ENCODE measurements around the gene CAPN5. TPM values are rescaled to one million over a fixed set of nuclear protein-coding genes. Genes with fewer than 3 reads are reported as not detected.
A peak's percentile ranks its signal among the peaks of the same experiment; 100 is the strongest.

Gene CAPN5
- total RNA-seq, 1 donor from 2014 or later, result 5.2 TPM

- Histone ChIP-seq H3K4me3 (ENCODE audit: low read length in 3 of 3) (no peak overlapping the region), H3K27me3 (ENCODE audit: control insufficient read depth in 3 of 3, insufficient read depth in 3 of 3, low read length in 3 of 3) (peaks cover 0 to 6% (median 0%) of the 10 kb centered on the region in 3 donors), H3K27ac (ENCODE audit: low read depth, low read length) (no peak overlapping the region), H3K9me3 (ENCODE audit: control insufficient read depth in 3 of 3, low read length in 3 of 3) (no peaks in the 10 kb centered on the region), H3K4me1 (ENCODE audit: control insufficient read depth in 3 of 3, insufficient read depth in 3 of 3, low read length in 3 of 3) (peaks cover 19 to 23% (median 22%) of the 10 kb centered on the region in 3 donors), H3K9ac (ENCODE audit: low read depth in 1 of 3, low read length in 3 of 3) (no peak overlapping the region), H3K36me3 (ENCODE audit: control insufficient read depth in 3 of 3, insufficient read depth in 3 of 3, low read length in 3 of 3) (no peaks in the 10 kb centered on the region)
These were observed 83.1 kb downstream of the CAPN5 start for GRCh38 chr11:77149716-77150392.

DNA sequence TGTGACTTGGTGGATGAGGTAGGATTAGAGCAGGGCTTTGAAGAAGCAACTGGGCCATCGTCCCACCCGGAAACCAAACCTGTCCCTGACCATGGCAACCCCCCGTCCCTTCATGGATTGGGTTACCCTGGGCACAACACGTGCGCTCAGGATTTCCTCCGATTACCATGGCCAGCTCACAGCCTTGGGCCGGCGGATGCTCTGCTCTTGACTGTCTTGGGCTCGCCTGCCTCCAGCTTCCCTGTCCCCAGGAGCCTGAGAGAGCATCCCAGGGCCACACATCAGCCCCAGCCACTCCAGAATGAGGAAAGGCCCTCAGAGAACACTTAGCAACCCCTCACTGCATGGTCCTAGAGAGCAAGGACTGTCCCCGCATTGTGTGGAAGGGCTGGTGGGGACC lies 84.1 kb downstream of the CAPN5 start:
- Histone ChIP-seq H3K9ac (ENCODE audit: low read depth in 1 of 3, low read length in 3 of 3) (no peak overlapping the region), H3K4me1 (ENCODE audit: control insufficient read depth in 3 of 3, insufficient read depth in 3 of 3, low read length in 3 of 3) (peaks cover 19 to 27% (median 22%) of the 10 kb centered on the region in 3 donors), H3K27me3 (ENCODE audit: control insufficient read depth in 3 of 3, insufficient read depth in 3 of 3, low read length in 3 of 3) (peaks cover 0 to 5% (median 0%) of the 10 kb centered on the region in 3 donors)

GRCh38 chr11:77151804-77152509 lies 85.2 kb downstream of the CAPN5 start:
- H3K4me1 ChIP-seq (ENCODE audit: control insufficient read depth in 3 of 3, insufficient read depth in 3 of 3, low read length in 3 of 3), result peaks cover 19 to 27% (median 22%) of the 10 kb centered on the region in 3 donors
- H3K27ac ChIP-seq (ENCODE audit: low read depth, low read length), result no peak overlapping the region
- no peak overlapping the region for H3K4me3 ChIP-seq (ENCODE audit: low read length in 3 of 3)

More for the DNA sequence above, 84.1 kb downstream of the CAPN5 start:
- no peaks in the 10 kb centered on the region for H3K36me3 ChIP-seq (ENCODE audit: control insufficient read depth in 3 of 3, insufficient read depth in 3 of 3, low read length in 3 of 3)
- H3K4me3 ChIP-seq (ENCODE audit: low read length in 3 of 3), result no peak overlapping the region
- H3K9me3 ChIP-seq (ENCODE audit: control insufficient read depth in 3 of 3, low read length in 3 of 3), result no peaks in the 10 kb centered on the region
- no peak overlapping the region for H3K27ac ChIP-seq (ENCODE audit: low read depth, low read length)

DNA sequence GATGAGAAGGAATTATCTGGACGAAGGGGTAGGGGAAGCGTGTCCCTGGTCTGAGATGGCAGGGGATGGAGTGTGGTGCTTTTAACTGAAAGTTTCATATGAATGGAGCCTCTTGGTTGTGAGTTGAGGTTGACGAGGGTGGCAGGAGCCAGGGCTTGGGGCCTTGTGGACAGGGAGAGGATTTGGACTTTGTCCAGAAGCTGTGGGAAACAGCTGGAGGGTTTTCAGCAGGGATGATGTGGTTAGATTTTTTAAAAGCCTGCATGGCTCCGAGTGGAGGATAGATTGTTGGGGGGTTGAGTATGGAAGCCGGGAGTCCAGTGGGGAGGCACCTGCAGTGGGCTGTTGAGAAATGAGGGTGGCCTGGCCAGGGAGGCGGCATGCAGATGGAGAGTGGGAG lies 86.1 kb downstream of the CAPN5 start:
- H3K27ac ChIP-seq (ENCODE audit: low read depth, low read length), result no peak overlapping the region
- H3K36me3 ChIP-seq (ENCODE audit: control insufficient read depth in 3 of 3, insufficient read depth in 3 of 3, low read length in 3 of 3), result no peaks in the 10 kb centered on the region
- no peaks in the 10 kb centered on the region for H3K9me3 ChIP-seq (ENCODE audit: control insufficient read depth in 3 of 3, low read length in 3 of 3)
- peaks cover 19 to 27% (median 22%) of the 10 kb centered on the region in 3 donors for H3K4me1 ChIP-seq (ENCODE audit: control insufficient read depth in 3 of 3, insufficient read depth in 3 of 3, low read length in 3 of 3)
- H3K9ac ChIP-seq (ENCODE audit: low read depth in 1 of 3, low read length in 3 of 3), result peak overlapping the region in 1 of 3 donors; percentile 16
- H3K4me3 ChIP-seq (ENCODE audit: low read length in 3 of 3), result no peak overlapping the region
- no peaks in the 10 kb centered on the region for H3K27me3 ChIP-seq (ENCODE audit: control insufficient read depth in 3 of 3, insufficient read depth in 3 of 3, low read length in 3 of 3)

More at GRCh38 chr11:77151804-77152509, 85.2 kb downstream of the CAPN5 start:
- Histone ChIP-seq H3K36me3 (ENCODE audit: control insufficient read depth in 3 of 3, insufficient read depth in 3 of 3, low read length in 3 of 3) (no peaks in the 10 kb centered on the region), H3K9me3 (ENCODE audit: control insufficient read depth in 3 of 3, low read length in 3 of 3) (no peaks in the 10 kb centered on the region), H3K9ac (ENCODE audit: low read depth in 1 of 3, low read length in 3 of 3) (no peak overlapping the region), H3K27me3 (ENCODE audit: control insufficient read depth in 3 of 3, insufficient read depth in 3 of 3, low read length in 3 of 3) (no peaks in the 10 kb centered on the region)

DNA sequence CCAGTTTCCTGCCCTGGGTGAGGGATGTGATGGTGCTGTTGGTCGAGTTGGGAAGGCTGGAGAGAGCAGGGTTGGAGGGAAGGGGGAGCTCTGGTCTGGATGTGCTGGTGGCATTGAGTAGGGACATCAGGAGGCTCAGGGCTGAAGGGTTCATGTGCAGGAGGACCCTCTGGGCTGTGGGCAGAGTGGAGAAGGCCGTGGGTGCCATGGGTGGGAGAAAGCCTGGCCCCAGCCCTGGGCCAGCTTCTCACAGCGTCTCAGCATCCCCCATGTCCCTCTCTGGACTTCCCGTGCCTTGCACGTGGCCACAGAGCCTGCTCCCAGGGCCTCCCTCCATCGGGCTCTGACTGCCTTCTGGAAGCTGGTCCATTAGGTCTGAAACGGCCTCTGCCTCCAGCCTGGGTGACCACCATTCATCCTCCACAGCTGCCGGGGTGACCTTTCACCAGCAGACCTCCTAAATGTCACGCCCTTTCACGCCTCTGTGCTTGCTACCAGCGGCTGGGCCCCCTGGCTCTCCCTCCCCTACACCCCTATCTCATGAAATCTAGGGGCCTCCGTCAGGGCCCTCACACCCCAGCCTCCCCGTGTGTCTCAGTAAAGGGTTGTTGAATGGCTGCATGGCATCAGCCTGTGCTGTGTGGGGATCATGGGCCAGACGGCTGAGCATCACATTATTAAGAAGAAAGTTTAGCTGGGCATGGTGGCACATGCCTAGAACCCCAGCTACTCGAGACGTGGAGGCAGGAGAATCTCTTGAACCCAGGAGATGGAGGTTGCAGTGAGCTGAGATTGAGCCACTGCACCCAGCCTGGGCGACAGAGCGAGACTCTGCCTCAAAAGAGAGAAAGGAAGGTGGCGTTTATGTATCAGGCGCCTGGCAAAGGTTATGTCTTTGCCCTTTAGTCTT lies 86.8 kb downstream of the CAPN5 start:
- Histone ChIP-seq H3K4me1 (ENCODE audit: control insufficient read depth in 3 of 3, insufficient read depth in 3 of 3, low read length in 3 of 3) (peaks cover 19 to 27% (median 22%) of the 10 kb centered on the region in 3 donors), H3K27me3 (ENCODE audit: control insufficient read depth in 3 of 3, insufficient read depth in 3 of 3, low read length in 3 of 3) (no peaks in the 10 kb centered on the region), H3K9ac (ENCODE audit: low read depth in 1 of 3, low read length in 3 of 3) (peak overlapping the region in 2 of 3 donors; percentile 20 to 25), H3K9me3 (ENCODE audit: control insufficient read depth in 3 of 3, low read length in 3 of 3) (no peaks in the 10 kb centered on the region), H3K27ac (ENCODE audit: low read depth, low read length) (no peak overlapping the region), H3K4me3 (ENCODE audit: low read length in 3 of 3) (no peak overlapping the region), H3K36me3 (ENCODE audit: control insufficient read depth in 3 of 3, insufficient read depth in 3 of 3, low read length in 3 of 3) (no peaks in the 10 kb centered on the region)

GRCh38 chr11:77154381-77155081 lies 87.8 kb downstream of the CAPN5 start:
- peak overlapping the region in 1 of 3 donors; percentile 20 for H3K9ac ChIP-seq (ENCODE audit: low read depth in 1 of 3, low read length in 3 of 3)
- H3K27me3 ChIP-seq (ENCODE audit: control insufficient read depth in 3 of 3, insufficient read depth in 3 of 3, low read length in 3 of 3), result peaks cover 0 to 4% (median 0%) of the 10 kb centered on the region in 3 donors
- no peaks in the 10 kb centered on the region for H3K9me3 ChIP-seq (ENCODE audit: control insufficient read depth in 3 of 3, low read length in 3 of 3)
- H3K4me1 ChIP-seq (ENCODE audit: control insufficient read depth in 3 of 3, insufficient read depth in 3 of 3, low read length in 3 of 3), result peaks cover 19 to 27% (median 22%) of the 10 kb centered on the region in 3 donors
- H3K36me3 ChIP-seq (ENCODE audit: control insufficient read depth in 3 of 3, insufficient read depth in 3 of 3, low read length in 3 of 3), result no peaks in the 10 kb centered on the region
- no peak overlapping the region for H3K27ac ChIP-seq (ENCODE audit: low read depth, low read length)
- H3K4me3 ChIP-seq (ENCODE audit: low read length in 3 of 3), result no peak overlapping the region

- H3K27ac ChIP-seq (ENCODE audit: low read depth, low read length), result no peak overlapping the region
- no peak overlapping the region for H3K9ac ChIP-seq (ENCODE audit: low read depth in 1 of 3, low read length in 3 of 3)
- H3K4me1 ChIP-seq (ENCODE audit: control insufficient read depth in 3 of 3, insufficient read depth in 3 of 3, low read length in 3 of 3), result peaks cover 19 to 27% (median 22%) of the 10 kb centered on the region in 3 donors
- H3K4me3 ChIP-seq (ENCODE audit: low read length in 3 of 3), result no peak overlapping the region
- no peaks in the 10 kb centered on the region for H3K36me3 ChIP-seq (ENCODE audit: control insufficient read depth in 3 of 3, insufficient read depth in 3 of 3, low read length in 3 of 3)
- peaks cover 0 to 4% (median 0%) of the 10 kb centered on the region in 3 donors for H3K27me3 ChIP-seq (ENCODE audit: control insufficient read depth in 3 of 3, insufficient read depth in 3 of 3, low read length in 3 of 3)
- H3K9me3 ChIP-seq (ENCODE audit: control insufficient read depth in 3 of 3, low read length in 3 of 3), result no peaks in the 10 kb centered on the region
These were observed 88.3 kb downstream of the CAPN5 start for GRCh38 chr11:77155082-77155475.

- H3K9me3 ChIP-seq (ENCODE audit: control insufficient read depth in 3 of 3, low read length in 3 of 3), result no peaks in the 10 kb centered on the region
- H3K9ac ChIP-seq (ENCODE audit: low read depth in 1 of 3, low read length in 3 of 3), result no peak overlapping the region
- peaks cover 0 to 4% (median 0%) of the 10 kb centered on the region in 3 donors for H3K27me3 ChIP-seq (ENCODE audit: control insufficient read depth in 3 of 3, insufficient read depth in 3 of 3, low read length in 3 of 3)
- H3K4me1 ChIP-seq (ENCODE audit: control insufficient read depth in 3 of 3, insufficient read depth in 3 of 3, low read length in 3 of 3), result peaks cover 19 to 27% (median 22%) of the 10 kb centered on the region in 3 donors
- H3K27ac ChIP-seq (ENCODE audit: low read depth, low read length), result no peak overlapping the region
- H3K4me3 ChIP-seq (ENCODE audit: low read length in 3 of 3), result no peak overlapping the region
- no peaks in the 10 kb centered on the region for H3K36me3 ChIP-seq (ENCODE audit: control insufficient read depth in 3 of 3, insufficient read depth in 3 of 3, low read length in 3 of 3)
These were observed 88.9 kb downstream of the CAPN5 start for GRCh38 chr11:77155556-77156130.

All from skeletal muscle tissue (tissue), 4 donors.